HG02588 (cell line): ENCODE data around the gene RAB4A.

ENCODE experiments used
- ATAC-seq: cut with Tn5 transposase; IDR thresholded peaks from one replicate; pipeline ENCODE4 v1.9.1; 2021; ENCODE audit warnings: mild to moderate bottlenecking, moderate library complexity; ENCODE audit not compliant: unreplicated experiment

Gene RAB4A

DNA sequence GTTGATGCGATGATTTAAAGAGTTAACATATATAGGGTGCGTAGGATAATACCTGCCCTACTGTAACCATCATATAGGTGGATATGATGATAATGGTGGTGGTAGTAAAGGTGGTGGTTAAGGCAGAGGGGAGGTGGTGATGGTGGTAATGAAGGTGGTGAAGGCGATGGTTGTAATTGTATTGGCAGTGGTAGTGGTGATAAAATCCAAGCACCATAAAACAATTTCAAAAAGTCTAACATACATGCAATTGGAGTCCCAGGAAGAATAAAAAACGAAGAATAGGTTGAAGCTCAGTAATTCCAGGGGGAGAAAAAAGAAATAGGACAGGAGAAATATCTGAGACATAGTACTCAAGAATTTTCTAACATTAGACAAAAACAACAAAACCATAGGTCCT, 27.3 kb upstream of the RAB4A start:
- no peak for ATAC-seq

DNA sequence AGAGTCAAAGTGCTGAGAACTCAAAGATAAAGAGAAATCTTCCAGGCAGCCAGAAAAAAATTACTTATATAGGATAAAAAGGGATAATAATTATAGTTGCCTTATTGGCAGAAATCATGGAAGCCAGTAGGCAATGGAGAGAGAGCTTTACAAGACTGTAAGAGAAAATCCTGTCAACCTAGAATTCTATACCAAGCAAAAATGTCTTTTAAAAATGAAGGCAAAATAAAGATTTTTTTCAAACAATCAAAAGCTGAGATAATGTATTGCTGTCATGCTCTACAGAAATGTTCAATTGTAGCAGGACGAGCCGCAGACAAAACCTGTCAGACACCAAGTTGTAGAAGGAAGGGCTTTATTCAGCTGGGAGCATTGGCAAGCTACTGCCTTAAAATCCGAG, 26.8 kb upstream of the RAB4A start:
- no peak for ATAC-seq

DNA sequence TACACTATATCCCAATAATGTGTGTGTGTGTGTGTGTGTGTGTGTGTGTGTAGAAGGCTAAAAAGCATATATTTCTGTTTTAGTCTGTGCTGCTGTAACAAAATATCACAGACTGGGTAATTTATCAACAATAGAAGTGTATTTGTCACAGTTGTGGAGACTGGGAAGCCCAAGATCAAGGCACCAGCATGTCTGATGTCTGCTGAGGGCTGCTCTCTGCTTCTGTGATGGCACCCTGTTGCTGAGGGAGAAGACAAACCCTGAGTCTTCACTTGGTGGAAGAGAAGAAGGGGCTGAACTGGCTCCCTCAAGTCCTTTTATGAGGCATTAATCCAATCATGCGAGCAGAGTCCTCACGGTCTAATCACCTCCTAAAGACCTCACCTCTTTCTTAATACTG, 23.0 kb upstream of the RAB4A start:
- no peak for ATAC-seq

DNA sequence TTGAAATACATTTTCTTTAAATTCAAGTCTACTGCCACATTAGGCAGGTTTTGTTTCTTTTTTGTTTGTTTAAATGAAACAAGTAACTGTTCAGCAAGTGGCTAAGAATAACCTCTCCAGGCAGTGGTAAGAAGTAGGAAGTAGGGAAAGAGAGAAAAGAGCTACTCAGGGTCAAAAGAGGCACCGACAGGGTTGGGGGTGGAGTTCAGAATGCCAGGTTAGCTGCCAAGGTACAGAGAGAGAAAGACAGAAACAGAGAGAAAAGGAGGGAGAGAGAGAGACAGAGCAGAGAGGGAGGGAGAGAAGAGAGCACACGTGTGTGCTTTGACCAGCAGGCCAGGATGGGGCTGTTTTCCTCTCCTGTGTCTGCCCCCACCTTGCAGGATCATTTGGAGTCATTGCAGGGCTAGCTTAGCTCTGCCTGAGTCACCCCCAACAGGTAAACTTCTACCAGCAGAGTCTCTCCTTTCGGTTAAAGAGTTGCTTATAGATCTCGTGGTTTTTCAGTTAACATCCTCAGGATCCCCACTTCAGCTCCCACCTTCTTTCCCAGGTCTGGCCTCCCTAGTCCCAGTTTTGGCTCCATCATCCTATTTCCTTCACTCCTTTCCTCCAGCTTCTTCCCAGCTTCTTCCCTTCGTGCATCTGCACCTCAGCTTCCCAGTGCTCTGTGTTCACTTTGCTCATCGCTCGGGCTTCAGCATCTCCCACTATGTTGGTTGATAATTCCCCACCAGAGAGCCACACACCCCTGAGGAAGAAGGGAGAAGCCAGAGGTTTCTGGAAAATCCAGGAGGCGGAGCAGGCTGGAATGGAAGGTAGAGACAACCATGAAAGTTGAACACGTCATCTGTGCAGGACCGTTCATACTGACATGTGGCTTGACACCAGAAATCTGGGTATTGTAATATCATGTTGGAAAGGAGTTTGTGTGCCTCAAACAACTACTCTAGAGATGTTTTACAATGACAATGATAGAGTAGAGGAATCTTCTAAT, 21.8 kb upstream of the RAB4A start:
- ATAC-seq = no peak

DNA sequence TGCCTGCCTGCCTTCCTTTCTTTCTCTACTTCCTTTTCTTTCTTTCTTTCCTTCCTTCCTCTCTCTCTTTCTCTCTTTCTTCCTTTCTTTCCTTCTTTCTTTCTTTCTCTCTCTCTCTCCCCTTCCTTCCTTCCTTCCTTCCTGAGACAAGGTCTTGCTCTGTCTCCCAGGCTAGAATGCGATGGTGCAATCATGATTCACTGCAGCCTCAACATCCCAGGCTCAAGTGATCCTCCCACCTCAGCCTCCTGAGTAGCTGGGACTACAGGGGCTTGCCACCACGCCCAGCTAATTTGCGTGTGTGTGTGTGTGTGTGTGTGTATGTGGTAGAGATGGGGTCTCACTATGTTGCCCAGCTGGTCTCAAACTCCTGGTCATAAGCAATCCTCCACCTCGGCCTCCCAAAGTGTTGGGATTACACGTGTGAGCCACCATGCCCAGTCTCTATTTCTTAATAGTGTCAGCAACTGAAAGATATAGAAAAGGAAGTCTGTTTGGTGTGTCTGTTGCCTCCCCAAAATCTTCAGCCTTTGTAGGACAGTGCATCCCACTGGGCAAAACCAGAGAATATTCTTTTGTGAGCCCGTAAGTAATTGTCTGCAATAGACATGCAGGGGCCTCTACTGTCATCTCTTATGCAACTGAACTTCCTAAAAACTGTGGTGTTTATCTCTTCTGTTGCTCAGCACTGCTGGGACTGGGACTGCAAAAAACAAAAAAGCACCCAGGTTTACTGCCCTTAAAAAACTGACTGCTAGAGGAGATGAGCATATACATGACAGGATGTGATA, 20.9 kb upstream of the RAB4A start:
- no peak for ATAC-seq

DNA sequence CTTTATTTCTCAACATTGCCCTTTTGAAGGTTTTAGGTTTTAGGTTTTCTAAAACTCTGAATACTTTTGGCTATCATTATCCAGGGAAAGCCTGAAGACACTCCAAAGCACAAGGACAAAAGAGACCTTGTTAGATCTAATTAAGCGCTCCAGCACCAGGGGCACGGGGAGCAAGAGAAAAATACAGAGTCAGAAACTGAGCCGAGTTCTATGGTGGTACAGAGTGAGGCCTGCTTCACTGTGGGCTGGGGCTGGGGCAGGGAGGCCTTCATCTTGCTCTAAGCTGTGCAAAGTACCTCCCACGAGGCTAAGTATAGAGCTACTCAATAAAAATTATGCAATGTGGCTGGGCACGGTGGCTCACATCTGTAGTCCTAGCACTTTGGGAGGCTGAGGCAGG, 19.7 kb upstream of the RAB4A start:
- no peak for ATAC-seq

DNA sequence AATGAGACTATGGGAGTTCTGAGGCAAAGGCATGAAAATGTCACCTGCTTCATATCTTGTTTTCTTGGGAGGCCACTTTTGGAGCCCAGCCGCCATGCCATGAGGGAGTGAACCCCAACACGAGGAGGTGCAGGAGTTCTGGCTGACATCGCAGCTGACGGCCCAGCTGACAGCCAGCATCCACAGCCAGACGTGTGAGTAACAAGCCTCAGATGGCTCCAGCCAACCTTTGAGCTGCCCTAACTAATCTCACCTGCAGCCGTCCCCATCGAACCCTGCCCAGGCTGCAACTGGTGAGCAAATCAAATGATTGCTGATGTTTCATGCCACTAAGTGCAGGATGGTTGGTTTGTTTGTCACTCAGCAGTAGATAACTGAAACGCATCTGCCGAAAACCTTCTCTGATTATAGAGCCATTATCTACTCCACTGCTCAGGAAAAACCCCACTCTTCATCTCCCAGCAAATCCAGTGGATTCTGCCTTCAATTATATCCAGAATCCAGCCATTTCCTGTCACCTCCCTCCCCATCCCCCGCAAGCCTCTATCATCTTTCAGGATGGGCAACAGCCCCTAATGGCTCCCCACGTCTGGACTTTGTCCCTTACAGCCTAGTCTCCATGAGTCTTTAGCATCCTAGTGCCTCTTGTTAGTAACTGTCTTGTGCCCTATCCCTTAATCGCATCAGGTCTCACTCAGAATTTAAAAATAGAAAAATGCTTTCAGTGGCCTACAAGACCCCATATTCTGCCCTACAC, 18.5 kb upstream of the RAB4A start:
- no peak for ATAC-seq

DNA sequence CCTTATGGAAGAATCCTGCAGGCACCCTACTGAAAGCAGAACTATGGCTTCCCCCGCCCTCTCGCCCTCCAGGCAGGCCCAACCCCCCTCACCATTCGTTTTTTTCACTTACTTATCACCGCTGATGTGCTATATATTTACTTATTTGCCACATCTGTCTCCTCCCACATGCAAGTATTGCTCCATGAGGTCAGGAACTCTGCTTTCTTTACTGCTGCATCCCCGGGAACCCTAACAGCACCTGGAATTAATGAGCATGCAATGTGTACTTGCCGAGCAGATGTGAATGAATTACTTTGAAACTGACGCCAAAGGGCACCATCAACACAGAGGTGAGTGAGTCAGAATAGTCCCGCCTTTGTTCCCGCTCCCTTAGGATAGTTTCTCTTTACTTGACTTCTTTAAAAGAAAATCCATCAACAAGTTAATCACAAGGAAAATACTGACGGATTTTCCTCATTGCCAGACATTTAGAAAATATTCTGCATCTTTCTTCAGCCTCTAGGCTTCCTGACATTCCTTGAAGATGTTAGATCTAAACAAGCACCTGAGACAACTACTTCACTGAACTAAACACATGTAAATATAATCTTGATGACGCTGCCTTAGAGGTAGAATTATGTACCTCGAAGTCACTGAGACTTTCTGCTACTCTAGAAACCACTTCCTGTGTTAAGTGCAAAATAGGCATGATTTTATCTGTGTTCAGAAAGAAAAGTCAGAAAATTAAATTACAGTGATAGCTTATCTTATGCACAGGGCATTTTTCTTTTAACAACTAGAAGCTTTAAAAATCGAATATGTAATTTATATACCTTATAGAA, 17.5 kb upstream of the RAB4A start:
- ATAC-seq = no peak

DNA sequence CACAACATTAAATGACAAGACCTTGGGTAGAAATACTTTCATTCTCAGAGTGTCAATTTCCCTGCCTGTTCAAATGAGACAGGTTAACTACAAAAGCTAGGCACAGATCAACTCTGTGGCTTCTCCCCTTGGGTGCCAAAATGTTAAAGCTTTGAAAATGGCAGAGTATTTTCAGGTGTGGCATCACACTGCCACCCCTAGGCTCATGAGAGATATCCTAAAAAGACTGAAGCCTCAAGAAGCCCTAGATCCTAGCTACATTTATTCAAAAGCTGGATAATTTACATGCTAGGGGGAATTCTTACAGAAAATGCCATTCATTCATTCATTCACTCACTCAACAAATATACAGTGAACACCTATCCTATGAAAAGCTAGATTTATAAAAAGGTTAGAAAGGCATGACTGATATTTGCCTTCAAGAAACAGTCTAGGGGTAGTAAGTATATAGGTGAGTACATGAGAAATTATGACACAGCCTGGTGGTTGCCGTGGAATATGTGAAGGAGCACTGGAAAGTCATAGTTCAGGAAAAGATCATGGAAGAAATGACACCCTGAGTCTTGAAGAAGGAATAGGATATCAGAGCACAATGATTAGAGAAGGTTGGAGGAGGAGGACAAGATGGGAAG, 15.9 kb upstream of the RAB4A start:
- ATAC-seq = no peak

DNA sequence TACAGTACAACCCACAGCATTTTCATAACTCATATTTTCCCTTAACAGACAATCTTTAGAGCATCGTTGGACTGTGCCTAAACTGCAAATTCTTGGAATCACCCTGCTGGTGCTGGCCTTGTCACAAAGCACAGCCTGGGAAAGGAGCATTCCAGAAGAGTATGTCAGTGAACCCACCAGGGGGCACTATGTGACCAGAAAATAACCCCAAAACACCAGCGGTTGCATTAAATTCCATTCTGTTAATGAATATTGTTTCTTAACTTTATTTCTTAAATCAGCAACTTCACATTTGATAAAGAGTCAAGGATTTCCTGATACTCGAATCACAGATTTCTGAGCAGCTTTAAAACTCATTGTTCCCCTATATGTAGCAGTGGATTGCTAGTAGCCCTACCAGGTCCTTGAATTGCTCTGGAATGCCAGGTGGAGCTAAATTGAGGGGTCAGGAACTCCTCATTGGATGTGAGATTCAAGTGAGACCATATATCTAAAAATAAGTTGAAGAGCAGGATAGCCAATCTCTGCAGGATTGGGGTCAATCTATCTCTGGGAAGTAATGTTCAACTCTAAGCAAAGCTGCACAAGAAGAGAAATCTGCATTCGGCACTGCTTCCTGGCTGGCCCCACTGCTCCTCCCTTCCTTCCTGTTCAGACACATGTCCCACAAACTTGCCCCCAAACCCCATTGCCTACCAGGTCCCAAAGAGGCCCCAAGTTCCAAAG, 12.7 kb upstream of the RAB4A start:
- no peak for ATAC-seq

DNA sequence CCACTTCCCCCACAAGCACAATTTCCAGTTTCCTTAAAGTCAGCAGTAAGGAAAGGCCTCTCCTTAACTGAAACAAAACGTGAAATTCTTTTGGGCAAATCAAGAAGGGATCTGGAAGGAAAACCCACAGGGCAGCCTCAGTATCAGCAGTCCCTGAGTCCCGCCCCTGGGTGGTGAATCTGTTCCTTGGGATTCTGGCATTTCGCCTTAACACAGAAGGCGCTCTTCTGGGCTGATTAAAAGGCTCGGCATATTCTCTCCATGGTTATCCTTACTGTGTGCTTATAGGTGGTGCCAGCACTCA, 12.2 kb upstream of the RAB4A start:
- ATAC-seq = no peak

DNA sequence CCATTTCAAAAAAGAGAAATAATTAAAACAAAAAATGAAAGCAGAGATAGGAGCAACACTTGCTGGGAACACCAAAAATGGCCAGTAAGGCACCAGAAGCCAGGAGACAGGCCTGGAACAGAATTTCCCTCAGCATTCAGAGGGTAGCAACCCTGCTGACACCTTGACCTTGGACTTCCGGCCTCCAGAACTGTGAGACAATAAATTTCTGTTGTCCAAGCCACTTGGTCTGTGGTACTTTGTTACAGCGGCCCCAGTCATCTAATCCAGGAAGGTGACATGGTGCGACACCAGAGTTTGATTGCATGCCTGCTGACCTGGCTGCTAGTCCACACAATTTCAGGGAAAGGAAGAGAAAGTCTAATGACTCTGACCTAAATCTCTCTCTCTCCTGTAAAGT, 10.6 kb upstream of the RAB4A start:
- ATAC-seq = no peak

DNA sequence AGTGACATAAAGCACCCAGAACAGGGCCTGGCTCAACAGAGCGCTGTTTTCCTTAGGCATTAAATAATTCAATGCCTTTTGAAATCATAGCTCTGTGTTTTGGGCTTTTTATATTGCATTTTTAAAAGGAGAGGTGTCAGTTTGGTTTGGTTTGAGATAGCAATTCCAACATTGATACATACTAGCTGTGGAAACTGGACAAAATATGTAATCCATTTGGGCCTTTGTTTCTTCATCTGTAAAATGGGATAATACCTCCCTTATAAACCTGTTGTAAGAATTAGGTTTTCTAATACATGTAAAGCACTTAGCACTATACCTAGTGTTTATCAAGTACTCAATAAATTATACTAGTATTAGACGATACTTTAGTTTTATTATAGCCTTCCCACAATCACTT, 8.7 kb upstream of the RAB4A start:
- no peak for ATAC-seq

DNA sequence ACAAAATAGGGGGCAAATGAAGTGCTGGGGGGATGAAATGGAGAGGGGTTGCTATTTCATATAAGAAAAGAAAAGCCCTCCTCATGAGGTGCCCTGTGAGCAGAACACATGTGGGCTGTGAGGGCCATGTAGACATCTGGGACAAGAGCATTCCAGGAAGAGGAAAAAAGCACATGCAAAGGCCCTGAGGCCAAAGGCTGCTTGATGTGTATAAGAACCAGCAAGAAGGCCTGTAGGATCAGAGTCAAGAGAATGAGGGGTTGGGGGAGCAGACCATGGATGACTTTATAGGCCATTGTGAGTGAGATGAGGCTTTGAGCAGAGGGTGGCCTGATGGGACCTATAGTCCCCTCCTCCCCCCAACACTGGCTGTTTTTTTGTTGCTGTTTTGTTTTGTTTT, 7.7 kb upstream of the RAB4A start:
- ATAC-seq = no peak

DNA sequence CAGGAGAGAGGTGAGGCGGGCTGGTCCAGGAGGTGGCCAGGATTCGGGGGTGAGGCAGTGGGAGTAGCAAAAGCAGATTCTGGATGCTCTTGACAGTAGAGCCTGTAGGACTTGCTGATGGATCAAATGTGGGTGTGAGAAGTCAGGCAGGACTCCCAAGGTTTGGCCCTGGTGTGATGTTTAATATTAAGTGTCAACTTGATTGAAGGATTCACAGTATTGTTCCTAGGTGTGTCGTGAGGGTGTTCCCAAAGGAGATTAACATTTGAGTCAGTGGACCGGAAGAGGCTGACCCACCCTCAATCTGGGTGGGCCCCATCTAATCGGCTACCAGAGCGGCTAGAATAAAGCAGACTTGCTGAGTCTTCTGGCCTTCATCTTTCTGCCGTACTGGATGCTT, 6.8 kb upstream of the RAB4A start:
- no peak for ATAC-seq

DNA sequence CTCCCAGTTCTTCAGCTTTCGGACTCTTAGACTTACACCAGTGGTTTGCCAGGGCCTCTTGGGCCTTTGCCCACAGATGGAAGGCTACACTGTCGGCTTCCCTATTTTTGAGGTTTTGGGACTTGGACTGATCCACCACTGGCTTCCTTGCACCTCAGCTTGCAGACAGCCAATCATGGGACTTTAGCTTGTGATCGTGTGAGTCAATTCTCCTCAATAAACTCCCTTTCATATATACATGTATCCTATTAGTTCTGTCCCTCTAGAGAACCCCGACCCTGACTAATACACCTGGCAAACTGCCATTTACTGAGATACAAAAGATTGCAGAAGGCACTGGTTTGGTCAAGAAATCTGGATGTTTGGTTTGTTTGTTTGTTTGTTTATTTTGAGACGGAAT, 6.4 kb upstream of the RAB4A start:
- ATAC-seq = no peak

DNA sequence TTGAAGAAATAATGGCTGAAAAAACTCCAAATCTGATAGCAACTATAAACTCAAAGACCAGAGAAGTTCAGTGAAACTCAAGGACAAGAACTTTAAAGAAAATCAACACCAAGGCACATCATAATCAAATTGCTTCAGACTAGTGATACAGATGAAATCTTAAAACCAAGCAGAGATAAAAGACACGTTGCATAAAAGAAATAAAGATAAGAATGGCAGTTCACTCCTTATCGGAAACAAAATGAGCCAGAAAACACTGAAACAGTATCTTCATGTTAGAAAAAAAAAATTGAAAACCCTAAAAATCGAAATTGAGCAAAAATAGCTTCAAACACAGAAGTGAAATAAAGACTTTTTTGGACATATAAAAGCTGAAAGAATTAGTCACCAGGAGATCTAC, 4.6 kb upstream of the RAB4A start:
- no peak for ATAC-seq

DNA sequence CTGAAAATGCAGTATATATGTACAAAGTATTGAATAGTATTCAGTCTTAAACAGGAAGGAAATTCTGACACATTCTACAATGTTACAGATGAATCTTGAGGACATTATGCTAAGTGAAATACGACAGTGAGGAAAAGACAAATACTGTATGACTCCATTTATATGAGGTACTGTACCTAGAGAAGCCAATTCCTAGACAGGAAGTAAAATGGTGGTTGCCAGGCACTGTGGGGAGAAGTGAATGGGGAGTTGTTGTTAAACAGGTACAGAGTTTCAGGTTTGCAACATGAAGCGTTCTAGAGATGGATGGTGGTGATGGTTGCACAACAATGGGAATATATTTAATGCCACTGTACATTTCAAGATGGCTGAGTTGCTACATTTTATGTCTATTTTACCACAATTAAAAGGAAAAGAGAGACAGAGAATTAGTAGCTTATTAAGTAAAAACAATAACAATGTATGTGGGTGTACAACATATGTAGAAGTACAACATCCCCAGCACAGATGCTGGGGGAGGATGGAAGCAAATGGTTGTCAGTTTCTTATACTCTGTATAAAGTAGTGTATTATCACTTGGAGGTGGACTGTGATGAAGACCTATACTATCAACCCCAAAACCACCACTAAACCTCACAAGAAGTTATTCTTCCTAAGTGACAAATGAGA, 3.9 kb upstream of the RAB4A start:
- no peak for ATAC-seq

DNA sequence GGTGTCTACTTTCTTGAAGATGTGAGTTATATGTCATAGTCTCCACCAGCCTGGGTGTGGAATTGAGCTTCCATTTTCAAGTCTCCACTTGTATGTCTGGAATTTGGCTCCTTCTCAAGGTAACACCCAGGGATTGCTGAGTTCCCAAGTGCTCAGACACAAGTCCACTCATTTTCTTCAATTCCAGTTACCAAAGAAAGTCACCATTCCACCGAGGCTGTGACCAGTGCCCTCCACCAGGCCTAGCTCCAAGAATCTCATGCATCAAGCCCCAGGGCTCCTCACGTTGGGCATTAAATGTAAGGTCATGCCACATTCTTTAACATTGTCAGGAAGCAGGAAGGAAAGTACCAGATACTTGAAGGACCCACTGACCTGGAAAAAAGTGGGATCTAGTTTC, 2.4 kb upstream of the RAB4A start:
- ATAC-seq = no peak
